Stimulated activated CD4-positive, alpha-beta T cell treated with anti-CD3 and anti-CD28 coated beads, TNF-alpha, amount 100 ng/mL, for 24 hours (primary cell): ENCODE data around the gene KIAA0825.

ENCODE experiments used
- DNase-seq, 3 experiments: peaks; one replicate each; pipeline ENCODE4 v3.0.0-alpha.2; 2020; ENCODE audit warnings: low read depth in 3 of 3

KIAA0825 gene

DNA sequence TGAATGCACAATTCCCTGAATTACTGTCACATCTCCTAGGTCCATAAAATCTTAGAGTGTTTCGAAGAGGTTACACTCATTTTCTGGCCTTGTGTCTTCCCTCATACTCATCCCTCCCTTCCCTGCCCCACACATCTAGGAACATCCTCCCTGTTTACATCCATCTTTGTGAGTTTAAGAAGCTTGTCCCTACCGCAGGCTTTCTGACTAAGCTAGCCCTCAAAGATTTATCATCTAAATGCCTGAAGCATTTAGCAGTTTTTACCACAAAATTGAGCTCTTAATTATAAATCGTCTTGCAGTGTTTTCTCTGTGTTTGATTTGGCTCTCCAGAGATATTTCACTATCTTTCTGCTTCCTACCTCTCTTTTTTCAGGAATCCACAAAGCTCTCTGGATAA, 374.8 kb downstream of the KIAA0825 start:
- no peak for DNase-seq

GRCh38 chr5:94240993-94241651, 377.3 kb downstream of the KIAA0825 start:
- DNase-seq = no peak

GRCh38 chr5:94240596-94240992, 377.8 kb downstream of the KIAA0825 start:
- no peak for DNase-seq

- no peak for DNase-seq
Observed at GRCh38 chr5:94240134-94240533, 378.3 kb downstream of the KIAA0825 start.

GRCh38 chr5:94239266-94239665, 379.1 kb downstream of the KIAA0825 start:
- no peak for DNase-seq

- DNase-seq = no peak
Observed at GRCh38 chr5:94234987-94235386, 383.4 kb downstream of the KIAA0825 start.

GRCh38 chr5:94228791-94229190, 389.6 kb downstream of the KIAA0825 start:
- no peak for DNase-seq

DNA sequence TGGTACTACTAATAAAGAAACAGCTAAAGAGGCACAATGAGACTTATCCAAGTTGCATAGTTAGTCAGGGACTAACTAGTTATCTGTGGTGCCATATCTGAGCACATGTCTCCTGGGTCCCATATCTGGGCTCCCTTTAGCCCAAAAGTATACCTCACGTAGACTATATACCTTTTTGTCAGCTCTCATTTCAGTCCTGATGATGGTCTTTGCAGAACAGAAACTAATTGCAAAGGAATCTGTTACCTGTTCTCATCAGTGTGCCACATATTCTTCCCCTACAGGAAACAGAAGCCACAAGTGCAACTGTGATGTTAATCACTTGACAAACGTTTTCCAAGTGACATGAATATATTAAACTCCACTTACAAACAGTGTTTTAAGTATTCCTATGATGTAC, 395.2 kb downstream of the KIAA0825 start:
- no peak for DNase-seq

DNA sequence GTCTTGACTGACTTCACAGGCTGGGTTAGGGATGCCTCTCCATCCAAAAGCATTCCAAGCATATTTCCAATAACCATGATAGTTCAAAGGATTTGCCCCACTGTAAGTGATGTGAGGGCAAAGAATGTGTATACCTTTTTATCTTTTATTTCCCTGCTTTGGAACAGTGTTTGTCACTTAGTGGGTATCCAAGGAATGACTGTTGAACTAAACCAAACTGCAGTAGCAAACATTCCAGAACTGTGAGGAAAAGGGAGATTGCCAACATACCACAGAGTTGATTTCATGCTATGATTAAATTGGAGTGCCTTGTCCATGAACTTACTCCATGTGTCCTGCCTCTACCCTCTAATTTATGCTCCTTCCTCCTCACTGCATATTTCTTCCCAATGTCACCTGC, 400.0 kb downstream of the KIAA0825 start:
- DNase-seq = no peak

- DNase-seq = no peak
Observed at GRCh38 chr5:94217745-94218144, 400.7 kb downstream of the KIAA0825 start.

DNA sequence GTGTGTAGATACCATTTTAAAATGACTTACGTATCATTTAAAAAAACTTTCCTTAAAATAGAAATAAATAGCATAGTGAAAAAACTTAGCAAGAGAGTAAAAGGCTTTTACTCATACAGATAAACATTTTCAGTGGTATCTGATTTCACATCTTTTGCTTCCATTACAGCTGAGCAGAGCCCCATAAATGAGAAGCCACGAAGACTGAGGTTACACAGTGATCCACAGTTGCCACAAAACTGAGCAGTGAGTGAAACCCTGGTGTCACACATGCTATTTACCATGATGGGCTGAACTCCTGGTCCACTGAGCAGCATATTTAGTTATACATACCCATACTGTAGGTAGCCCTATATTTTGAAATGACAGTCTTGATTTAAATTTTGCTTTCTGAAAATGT, 401.2 kb downstream of the KIAA0825 start:
- no peak for DNase-seq

GRCh38 chr5:94212476-94212875, 405.9 kb downstream of the KIAA0825 start:
- no peak for DNase-seq

GRCh38 chr5:94209774-94210355, 408.5 kb downstream of the KIAA0825 start:
- no peak for DNase-seq

GRCh38 chr5:94209272-94209671, 409.1 kb downstream of the KIAA0825 start:
- no peak for DNase-seq

DNA sequence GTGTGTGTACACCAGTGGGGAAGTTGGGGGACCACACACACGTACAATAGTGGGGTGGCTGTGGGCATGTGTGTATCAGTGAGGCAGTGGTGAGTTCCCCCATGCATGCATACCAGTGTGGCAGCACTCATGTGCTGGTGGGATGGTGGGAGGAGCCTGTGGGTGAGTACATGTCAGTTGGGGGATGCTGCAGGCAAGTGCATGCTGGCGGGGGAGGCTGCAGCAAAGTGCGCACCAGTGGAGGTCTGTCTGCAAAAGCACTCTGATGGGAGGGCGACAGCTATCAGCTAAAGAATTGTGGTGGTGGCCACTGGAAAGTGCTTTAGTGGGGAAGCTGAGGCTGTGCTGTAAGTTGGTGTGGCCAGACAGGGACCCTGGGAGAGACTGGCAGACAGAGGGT, 418.8 kb downstream of the KIAA0825 start:
- DNase-seq = no peak

GRCh38 chr5:94197970-94198369, 420.4 kb downstream of the KIAA0825 start:
- no peak for DNase-seq

- no peak for DNase-seq
Observed at GRCh38 chr5:94196953-94197352, 421.5 kb downstream of the KIAA0825 start.

DNA sequence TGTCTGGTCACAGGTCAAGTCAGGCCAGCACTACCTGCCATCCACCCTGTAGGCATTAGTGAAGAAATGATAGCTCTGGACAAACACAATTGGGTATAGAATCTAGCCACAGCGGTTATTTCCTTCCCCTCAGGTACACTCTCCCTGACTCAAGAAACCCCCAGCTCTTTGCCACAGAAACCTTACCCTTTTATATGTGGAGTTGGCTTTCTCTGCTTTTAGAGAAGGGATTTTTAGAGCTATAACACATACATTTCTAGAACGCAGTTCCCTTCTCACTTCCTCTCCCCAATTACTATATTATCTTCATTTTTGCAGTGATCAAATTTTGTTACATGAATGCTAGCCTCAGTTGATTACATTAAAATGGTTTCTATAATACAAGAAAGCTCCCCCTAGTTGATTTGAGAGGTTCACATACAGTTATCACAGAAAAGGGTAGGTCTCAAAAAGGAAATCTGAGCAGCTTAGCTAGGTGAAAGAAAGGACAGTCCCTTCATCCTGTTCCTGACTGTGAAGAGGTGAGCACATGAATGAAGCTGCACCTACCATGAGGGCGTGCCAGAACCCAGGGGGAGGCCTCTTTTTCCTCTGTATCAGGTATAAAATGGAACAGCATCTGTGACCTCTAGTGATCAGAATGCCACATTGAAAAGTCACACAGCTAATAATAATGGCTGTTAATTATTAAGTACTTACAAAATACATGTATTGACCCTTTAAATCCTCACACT, 425.6 kb downstream of the KIAA0825 start:
- DNase-seq = no peak

- DNase-seq = no peak
Observed at GRCh38 chr5:94191604-94192003, 426.8 kb downstream of the KIAA0825 start.

- no peak for DNase-seq
Observed at GRCh38 chr5:94188725-94189124, 429.7 kb downstream of the KIAA0825 start.

DNA sequence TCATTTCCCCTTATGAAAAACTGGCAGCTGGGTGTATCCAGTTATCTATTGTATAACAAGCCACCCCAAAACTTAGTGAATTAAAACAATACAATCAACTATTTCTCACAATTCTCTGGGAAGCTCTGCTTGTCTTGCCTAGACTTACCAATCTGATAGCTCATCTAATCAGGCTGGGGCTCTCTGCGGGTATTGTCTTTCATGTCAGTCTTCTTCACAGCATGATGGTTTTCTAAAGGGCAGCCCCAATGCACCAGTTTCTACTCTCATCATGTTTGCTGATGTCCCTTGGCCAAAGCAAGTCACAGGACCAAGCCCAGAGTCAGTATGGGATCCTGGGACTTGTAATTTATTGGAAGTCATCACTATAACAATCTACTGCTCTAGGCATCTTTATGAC, 433.5 kb downstream of the KIAA0825 start:
- DNase-seq = no peak

DNA sequence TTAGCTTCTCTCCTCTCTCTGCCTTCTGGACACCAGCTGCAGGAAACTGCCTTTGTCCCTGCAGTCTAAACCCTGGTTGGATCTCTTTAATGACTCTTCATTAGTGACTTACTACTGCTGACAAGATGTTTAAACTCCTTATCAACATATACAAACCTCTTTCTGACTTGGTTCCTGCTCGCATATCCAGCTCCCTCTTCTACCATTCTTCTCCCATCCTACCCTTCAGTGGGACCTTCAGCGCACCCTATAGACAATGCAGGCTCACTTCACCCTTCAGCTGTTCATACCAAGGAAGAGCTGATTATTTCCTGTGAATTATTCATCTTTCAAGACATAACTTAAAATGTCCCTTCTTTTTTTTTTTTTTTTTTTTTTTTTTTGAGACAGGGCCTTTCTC, 436.5 kb downstream of the KIAA0825 start:
- DNase-seq = no peak

GRCh38 chr5:94180761-94181160, 437.6 kb downstream of the KIAA0825 start:
- DNase-seq = no peak
